Measurements from ENCODE around the gene IGF1R. TPM values are rescaled to one million over a fixed set of nuclear protein-coding genes. Genes with fewer than 3 reads are reported as not detected.
"Not testable (repeated sequence)": the region's sequence is repeated elsewhere in the genome, so short reads cannot be mapped to it uniquely, and the experiment has no call there.

The IGF1R gene
- total RNA-seq, 2 donors from 2014 or later: 115 to 119 TPM

DNA sequence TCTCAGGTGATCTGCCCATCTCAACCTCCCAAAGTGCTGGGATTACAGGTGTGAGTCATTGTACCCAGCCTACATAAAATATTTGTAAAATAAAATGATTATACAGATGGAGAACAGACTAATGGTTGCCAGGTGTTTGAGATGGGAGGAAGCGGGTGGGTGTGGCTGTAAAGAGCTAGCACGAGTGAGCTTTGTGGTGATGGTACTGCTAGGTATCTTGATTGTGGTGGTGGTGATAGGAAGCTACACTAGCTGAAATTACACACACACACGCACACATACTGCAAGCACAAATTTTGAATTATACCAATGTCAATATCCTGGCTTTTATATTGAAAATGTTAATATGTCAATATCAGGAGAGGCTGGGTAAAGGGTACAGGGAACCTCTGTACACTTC, 353.9 kb downstream of the IGF1R start:
- peaks cover 7% of the 10 kb centered on the region for H3K9me3 Mint-ChIP-seq
- no peak for DNase-seq
- no peaks in the 10 kb centered on the region for H3K27me3 ChIP-seq (ENCODE audit: control insufficient read depth, insufficient read depth, low read length, poor library complexity, severe bottlenecking)
- no peak overlapping the region for H3K4me3 ChIP-seq (ENCODE audit: low read length)
- H3K4me1 Mint-ChIP-seq: no peaks in the 10 kb centered on the region
- H3K9me3 ChIP-seq (ENCODE audit: control insufficient read depth, low read length): no peaks in the 10 kb centered on the region
- H3K27ac Mint-ChIP-seq: no peak overlapping the region
- 90 to 100% methylated on average over 2 of the region's 3 CpGs for WGBS, 2 experiments (ENCODE audit: insufficient coverage in 1 of 2, insufficient read length in 1 of 2)
- H3K36me3 Mint-ChIP-seq (ENCODE audit: low read depth): no peaks in the 10 kb centered on the region
- peaks cover 14% of the 10 kb centered on the region for H3K27me3 Mint-ChIP-seq (ENCODE audit: insufficient read depth)
- H3K4me1 ChIP-seq (ENCODE audit: control insufficient read depth, insufficient read depth, low read length): no peaks in the 10 kb centered on the region
- no peak overlapping the region for H3K27ac ChIP-seq (ENCODE audit: low read depth, low read length)
- no peak overlapping the region for H3K4me3 Mint-ChIP-seq
- no peaks in the 10 kb centered on the region for H3K36me3 ChIP-seq (ENCODE audit: control insufficient read depth, insufficient read depth, low read length)
- TF ChIP-seq, protein P1, sequence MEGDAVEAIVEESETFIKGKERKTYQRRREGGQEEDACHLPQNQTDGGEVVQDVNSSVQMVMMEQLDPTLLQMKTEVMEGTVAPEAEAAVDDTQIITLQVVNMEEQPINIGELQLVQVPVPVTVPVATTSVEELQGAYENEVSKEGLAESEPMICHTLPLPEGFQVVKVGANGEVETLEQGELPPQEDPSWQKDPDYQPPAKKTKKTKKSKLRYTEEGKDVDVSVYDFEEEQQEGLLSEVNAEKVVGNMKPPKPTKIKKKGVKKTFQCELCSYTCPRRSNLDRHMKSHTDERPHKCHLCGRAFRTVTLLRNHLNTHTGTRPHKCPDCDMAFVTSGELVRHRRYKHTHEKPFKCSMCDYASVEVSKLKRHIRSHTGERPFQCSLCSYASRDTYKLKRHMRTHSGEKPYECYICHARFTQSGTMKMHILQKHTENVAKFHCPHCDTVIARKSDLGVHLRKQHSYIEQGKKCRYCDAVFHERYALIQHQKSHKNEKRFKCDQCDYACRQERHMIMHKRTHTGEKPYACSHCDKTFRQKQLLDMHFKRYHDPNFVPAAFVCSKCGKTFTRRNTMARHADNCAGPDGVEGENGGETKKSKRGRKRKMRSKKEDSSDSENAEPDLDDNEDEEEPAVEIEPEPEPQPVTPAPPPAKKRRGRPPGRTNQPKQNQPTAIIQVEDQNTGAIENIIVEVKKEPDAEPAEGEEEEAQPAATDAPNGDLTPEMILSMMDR (conservative IDR thresholded peaks at IDR 0.05): no peak
- H3K9ac ChIP-seq (ENCODE audit: extremely low read depth, low read length, poor library complexity, severe bottlenecking): no peak overlapping the region

DNA sequence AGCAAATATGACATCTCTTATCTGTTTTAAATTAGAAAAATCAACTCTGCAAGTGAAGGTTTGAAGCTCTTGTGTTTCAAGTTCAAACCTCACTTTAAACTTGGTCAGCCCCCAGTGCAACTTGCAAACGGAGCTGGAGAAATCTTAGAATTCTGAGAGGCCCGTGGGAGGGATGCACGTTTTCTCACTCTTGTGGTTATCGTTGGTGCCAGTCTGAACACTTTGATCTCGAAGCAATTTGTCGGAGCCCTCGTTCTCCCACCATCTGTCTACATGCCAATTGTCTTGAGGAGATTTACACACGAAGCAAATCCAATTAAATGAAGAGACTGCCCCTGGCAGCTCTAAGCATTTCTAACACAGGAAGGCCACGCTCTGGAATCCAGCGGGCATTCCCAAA, 355.0 kb downstream of the IGF1R start:
- not testable (repeated sequence) for H3K36me3 ChIP-seq (ENCODE audit: control insufficient read depth, insufficient read depth, low read length); H3K4me1 ChIP-seq (ENCODE audit: control insufficient read depth, insufficient read depth, low read length); H3K9ac ChIP-seq (ENCODE audit: extremely low read depth, low read length, poor library complexity, severe bottlenecking); H3K4me3 Mint-ChIP-seq; H3K36me3 Mint-ChIP-seq (ENCODE audit: low read depth); DNase-seq; H3K27ac Mint-ChIP-seq; H3K27ac ChIP-seq (ENCODE audit: low read depth, low read length); H3K4me3 ChIP-seq (ENCODE audit: low read length); H3K27me3 ChIP-seq (ENCODE audit: control insufficient read depth, insufficient read depth, low read length, poor library complexity, severe bottlenecking); H3K4me1 Mint-ChIP-seq; H3K9me3 ChIP-seq (ENCODE audit: control insufficient read depth, low read length)
- peaks cover 16% of the 10 kb centered on the region for H3K9me3 Mint-ChIP-seq
- 94% methylated on average over 7 of the region's 10 CpGs; no CpG with 5 or more reads in 1 of the 2 experiments for WGBS, 2 experiments (ENCODE audit: insufficient coverage in 1 of 2, insufficient read length in 1 of 2)
- peaks cover 19% of the 10 kb centered on the region for H3K27me3 Mint-ChIP-seq (ENCODE audit: insufficient read depth)

DNA sequence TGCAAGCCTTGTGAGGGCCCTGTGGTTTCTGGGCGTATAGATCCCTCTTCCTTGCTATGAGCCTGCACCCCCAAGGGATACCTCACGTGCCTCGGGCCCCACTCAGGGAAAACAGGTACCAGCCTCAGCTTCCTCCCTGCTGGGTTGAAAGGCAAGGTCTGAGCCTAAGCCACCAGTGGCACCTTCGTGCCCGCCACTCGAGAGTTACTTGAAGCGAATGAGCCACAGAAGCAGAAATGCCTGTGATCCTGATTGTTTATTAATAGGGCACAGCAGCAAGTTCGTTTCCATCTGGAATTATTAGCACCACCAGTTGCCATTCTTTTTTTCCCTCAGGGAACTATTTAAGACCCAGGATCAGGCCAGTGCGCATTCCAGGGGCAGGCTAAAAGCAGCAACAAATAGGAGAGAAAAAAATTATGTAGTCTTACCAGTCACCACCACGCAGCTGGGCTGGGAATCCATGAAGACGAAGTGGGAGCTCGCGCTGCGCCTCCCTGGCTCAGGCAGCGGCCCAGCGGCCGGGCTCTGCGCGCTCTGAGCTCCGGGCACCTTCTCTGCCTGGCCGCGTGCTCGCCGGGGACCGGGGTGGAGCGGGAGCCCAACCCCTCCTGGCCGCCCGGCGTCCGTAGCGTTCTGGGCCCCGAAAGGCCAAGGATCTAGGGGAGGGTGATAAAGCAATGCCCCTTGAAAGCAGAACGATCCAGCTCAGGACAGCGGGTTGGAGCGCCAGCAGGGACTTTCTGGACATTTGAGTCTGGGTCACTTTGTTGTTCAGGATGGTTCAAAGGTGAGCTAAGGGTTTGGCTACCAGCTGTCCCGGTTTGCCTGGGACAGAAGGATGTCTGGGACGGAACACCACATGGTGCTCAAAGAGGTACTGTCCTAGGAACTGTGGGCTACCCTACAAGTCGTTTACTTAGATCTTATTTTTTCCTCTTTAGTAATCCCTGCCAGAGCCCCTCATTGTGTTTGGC, 356.9 kb downstream of the IGF1R start:
- H3K27ac Mint-ChIP-seq; H3K4me3 Mint-ChIP-seq; H3K9me3 ChIP-seq (ENCODE audit: control insufficient read depth, low read length); H3K36me3 Mint-ChIP-seq (ENCODE audit: low read depth); H3K27ac ChIP-seq (ENCODE audit: low read depth, low read length); H3K36me3 ChIP-seq (ENCODE audit: control insufficient read depth, insufficient read depth, low read length); H3K4me1 ChIP-seq (ENCODE audit: control insufficient read depth, insufficient read depth, low read length); H3K4me1 Mint-ChIP-seq; H3K27me3 ChIP-seq (ENCODE audit: control insufficient read depth, insufficient read depth, low read length, poor library complexity, severe bottlenecking); H3K9ac ChIP-seq (ENCODE audit: extremely low read depth, low read length, poor library complexity, severe bottlenecking); H3K4me3 ChIP-seq (ENCODE audit: low read length): not testable (repeated sequence)
- H3K9me3 Mint-ChIP-seq: peaks cover 14% of the 10 kb centered on the region
- H3K27me3 Mint-ChIP-seq (ENCODE audit: insufficient read depth): peaks cover 19% of the 10 kb centered on the region
- DNase-seq: peak; percentile 64
- 94 to 95% methylated on average over 6 to 35 of the region's 38 CpGs for WGBS, 2 experiments (ENCODE audit: insufficient coverage in 1 of 2, insufficient read length in 1 of 2)

DNA sequence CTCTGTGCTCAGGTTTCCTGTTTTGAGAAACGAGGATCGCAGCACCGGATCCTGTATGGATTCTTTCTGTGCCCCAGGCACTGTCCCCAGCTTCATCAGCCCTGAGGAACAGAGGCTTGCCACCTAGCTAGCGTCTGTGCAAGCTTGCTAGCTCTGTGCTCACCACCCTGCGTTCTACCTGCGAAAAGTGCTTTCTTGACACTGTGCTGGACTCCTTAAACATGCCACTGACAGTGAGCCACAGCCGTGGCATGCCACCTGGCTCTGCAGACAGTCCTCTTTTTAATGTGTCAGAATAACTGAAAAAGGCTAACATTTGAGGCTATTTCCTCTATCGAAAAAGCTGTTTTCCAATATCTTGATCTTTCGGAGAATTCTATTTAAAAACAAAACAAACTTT, 357.8 kb downstream of the IGF1R start:
- peaks cover 19% of the 10 kb centered on the region for H3K27me3 Mint-ChIP-seq (ENCODE audit: insufficient read depth)
- H3K27ac Mint-ChIP-seq: no peak overlapping the region

More for the DNA sequence above, 357.8 kb downstream of the IGF1R start:
- Histone ChIP-seq H3K36me3 (ENCODE audit: control insufficient read depth, insufficient read depth, low read length) (no peaks in the 10 kb centered on the region), H3K27me3 (ENCODE audit: control insufficient read depth, insufficient read depth, low read length, poor library complexity, severe bottlenecking) (no peaks in the 10 kb centered on the region), H3K4me1 (ENCODE audit: control insufficient read depth, insufficient read depth, low read length) (no peaks in the 10 kb centered on the region), H3K27ac (ENCODE audit: low read depth, low read length) (no peak overlapping the region), H3K4me3 (ENCODE audit: low read length) (no peak overlapping the region), H3K9ac (ENCODE audit: extremely low read depth, low read length, poor library complexity, severe bottlenecking) (no peak overlapping the region), H3K9me3 (ENCODE audit: control insufficient read depth, low read length) (no peaks in the 10 kb centered on the region)
- no peaks in the 10 kb centered on the region for H3K36me3 Mint-ChIP-seq (ENCODE audit: low read depth)
- no peak overlapping the region for H3K4me3 Mint-ChIP-seq
- 91 to 95% methylated on average over 9 of the region's 9 CpGs for whole genome bisulfite sequencing, 2 experiments (ENCODE audit: insufficient coverage in 1 of 2, insufficient read length in 1 of 2)
- TF ChIP-seq, protein P1 (conservative IDR thresholded peaks at IDR 0.05): no peak
- peaks cover 12% of the 10 kb centered on the region for H3K4me1 Mint-ChIP-seq
- no peak for DNase-seq
- peaks cover 14% of the 10 kb centered on the region for H3K9me3 Mint-ChIP-seq
